Measurements from ENCODE around the gene ERG28. TPM values are rescaled to one million over a fixed set of nuclear protein-coding genes. Genes with fewer than 3 reads are reported as not detected.

ERG28 gene
- total and polyA plus RNA-seq, 7 donors: 3.6 to 6.4 (median 5.2) TPM

DNA sequence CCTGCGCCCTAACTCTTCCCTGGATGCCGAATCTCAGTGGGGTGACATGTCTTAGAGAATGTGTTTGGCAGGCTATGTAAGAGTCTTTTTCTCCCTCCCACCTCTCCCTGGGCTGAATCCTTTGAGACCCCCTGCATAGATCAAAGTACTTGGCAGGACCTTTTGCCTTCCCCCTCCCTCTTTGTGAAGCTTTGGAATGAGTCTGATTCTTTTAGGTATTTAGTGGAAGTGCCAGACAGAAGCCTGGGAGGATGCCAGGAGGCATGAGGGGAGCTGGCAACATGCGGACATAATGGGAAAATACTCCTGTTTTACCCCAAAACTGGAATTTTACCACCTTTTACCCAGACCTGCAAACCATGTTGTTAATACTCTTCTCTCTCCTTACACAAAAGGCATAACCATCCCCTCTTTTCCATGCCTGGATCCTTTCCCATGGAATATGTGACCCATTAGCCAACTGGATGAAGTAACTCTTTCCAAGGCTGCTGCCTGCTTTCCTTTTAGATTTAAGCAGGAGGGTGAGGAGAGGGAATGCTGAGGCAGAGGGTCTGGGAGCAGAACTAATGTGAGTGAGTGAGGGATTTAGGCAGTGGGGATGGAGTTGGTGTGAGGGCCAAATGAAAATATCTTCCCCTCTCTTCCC is 42.1 kb upstream of the ERG28 start:
- intact Hi-C loops (cut with DNase I): loop anchor here in 1 of 2 donors (10.0 kb wide), 3 partner anchors 392 to 682 kb away; no protein-coding TSS in a partner anchor
- WGBS, 3 donors: 66 to 81% (median 76%) methylated on average over 3 of the region's 3 CpGs

DNA sequence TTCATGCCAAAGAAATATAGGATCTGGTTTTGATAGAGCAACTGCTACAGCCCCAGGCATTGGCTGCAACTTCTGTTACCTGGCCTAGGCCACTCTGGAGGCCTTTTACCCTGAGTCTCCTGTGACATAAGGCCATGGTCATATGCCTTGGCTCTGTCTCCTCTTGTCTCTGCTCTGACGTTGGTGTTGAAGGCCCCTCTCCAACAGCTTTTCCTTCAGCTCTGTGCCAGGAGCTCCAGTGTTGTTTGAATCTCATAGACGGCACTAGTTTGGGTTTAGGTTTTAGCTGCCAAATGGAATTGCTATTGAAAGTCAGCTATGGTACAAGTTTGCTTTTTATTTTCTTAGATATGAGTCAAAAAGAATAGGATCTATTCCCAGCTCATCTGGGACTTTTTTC is 41.4 kb upstream of the ERG28 start:
- no peaks in the 10 kb centered on the region for H3K9me3 ChIP-seq
- no peak overlapping the region for H3K4me3 ChIP-seq
- TF ChIP-seq, protein P1, sequence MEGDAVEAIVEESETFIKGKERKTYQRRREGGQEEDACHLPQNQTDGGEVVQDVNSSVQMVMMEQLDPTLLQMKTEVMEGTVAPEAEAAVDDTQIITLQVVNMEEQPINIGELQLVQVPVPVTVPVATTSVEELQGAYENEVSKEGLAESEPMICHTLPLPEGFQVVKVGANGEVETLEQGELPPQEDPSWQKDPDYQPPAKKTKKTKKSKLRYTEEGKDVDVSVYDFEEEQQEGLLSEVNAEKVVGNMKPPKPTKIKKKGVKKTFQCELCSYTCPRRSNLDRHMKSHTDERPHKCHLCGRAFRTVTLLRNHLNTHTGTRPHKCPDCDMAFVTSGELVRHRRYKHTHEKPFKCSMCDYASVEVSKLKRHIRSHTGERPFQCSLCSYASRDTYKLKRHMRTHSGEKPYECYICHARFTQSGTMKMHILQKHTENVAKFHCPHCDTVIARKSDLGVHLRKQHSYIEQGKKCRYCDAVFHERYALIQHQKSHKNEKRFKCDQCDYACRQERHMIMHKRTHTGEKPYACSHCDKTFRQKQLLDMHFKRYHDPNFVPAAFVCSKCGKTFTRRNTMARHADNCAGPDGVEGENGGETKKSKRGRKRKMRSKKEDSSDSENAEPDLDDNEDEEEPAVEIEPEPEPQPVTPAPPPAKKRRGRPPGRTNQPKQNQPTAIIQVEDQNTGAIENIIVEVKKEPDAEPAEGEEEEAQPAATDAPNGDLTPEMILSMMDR (IDR thresholded peaks at IDR 0.05): no peak
- ATAC-seq (no peak), DNase-seq (no peak)
- no peak overlapping the region for H3K27ac ChIP-seq
- H3K36me3 ChIP-seq (ENCODE audit: insufficient read depth in 1 of 2, low read depth in 1 of 2): peaks cover 4 to 30% of the 10 kb centered on the region in 2 donors
- intact Hi-C loops (cut with DNase I): loop anchor here in 1 of 2 donors (10.0 kb wide), 3 partner anchors 393 to 683 kb away; no protein-coding TSS in a partner anchor
- no peaks in the 10 kb centered on the region for H3K27me3 ChIP-seq (ENCODE audit: insufficient read depth in 3 of 3, low read length in 2 of 3)
- no peaks in the 10 kb centered on the region for H3K4me1 ChIP-seq
- WGBS, 3 donors: 21 to 35% (median 33%) methylated on average over 2 of the region's 2 CpGs

More for the DNA sequence above, 42.1 kb upstream of the ERG28 start:
- Histone ChIP-seq H3K27me3 (ENCODE audit: insufficient read depth in 3 of 3, low read length in 2 of 3) (no peaks in the 10 kb centered on the region), H3K4me3 (no peak overlapping the region), H3K4me1 (no peaks in the 10 kb centered on the region), H3K9me3 (no peaks in the 10 kb centered on the region), H3K27ac (no peak overlapping the region), H3K36me3 (ENCODE audit: insufficient read depth in 1 of 2, low read depth in 1 of 2) (peaks cover 4 to 34% of the 10 kb centered on the region in 2 donors)
- TF ChIP-seq, protein P1 (IDR thresholded peaks at IDR 0.05): no peak
- DNase-seq (no peak), ATAC-seq (no peak)

DNA sequence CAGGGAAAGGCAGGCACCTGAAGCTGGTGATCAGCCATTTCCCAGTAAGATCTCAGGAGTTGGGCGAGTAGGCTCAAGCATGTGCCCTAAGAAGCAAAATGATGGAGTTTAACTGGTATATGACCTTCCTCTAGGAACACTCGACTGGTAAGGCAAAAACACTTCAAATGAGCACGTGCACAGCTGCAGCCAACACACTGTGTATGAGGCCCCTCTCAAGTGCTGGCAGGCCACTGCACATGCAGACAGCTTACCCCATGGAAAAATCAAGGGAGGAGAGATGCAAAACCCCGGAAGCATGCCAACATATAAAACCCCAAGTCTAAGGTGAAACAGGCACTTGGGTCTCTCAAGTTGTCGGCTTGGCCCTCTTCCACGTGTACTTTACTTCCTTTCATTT is 39.6 kb upstream of the ERG28 start:
- ATAC-seq (no peak), DNase-seq (no peak)
- no peaks in the 10 kb centered on the region for H3K27me3 ChIP-seq (ENCODE audit: insufficient read depth in 3 of 3, low read length in 2 of 3)
- H3K4me3 ChIP-seq: no peak overlapping the region
- WGBS, 3 donors: 94 to 96% (median 95%) methylated on average over 6 of the region's 6 CpGs
- H3K9me3 ChIP-seq: no peaks in the 10 kb centered on the region
- TF ChIP-seq, protein P1 (IDR thresholded peaks at IDR 0.05): no peak
- peaks cover 4 to 26% of the 10 kb centered on the region in 2 donors for H3K36me3 ChIP-seq (ENCODE audit: insufficient read depth in 1 of 2, low read depth in 1 of 2)
- H3K4me1 ChIP-seq: no peaks in the 10 kb centered on the region
- H3K27ac ChIP-seq: no peak overlapping the region
- intact Hi-C loops (cut with DNase I): loop anchor here in 1 of 2 donors (10.0 kb wide), 3 partner anchors 395 to 685 kb away; no protein-coding TSS in a partner anchor

DNA sequence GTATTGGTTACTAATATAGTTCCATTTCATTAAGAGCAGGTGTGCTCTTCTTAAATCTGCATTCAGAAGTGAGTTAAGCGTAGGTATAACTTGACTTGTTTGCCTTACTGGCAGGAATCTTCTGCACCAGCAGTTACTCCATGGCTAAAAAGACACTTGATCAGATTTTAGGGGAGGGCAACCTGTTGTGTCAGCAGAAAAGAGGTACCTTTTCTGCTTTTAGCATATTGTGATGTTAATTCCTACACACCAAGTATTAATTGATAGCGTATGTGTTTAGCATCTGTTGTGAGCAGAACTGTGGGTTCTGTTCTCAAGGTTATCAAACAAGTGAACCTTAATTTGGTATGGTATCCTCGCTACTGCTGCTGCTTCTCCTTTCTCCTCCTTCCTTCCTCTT is 38.7 kb upstream of the ERG28 start:
- Histone ChIP-seq H3K4me3 (no peak overlapping the region), H3K4me1 (no peaks in the 10 kb centered on the region), H3K27me3 (ENCODE audit: insufficient read depth in 3 of 3, low read length in 2 of 3) (no peaks in the 10 kb centered on the region), H3K9me3 (no peaks in the 10 kb centered on the region), H3K36me3 (ENCODE audit: insufficient read depth in 1 of 2, low read depth in 1 of 2) (peaks cover 4 to 28% of the 10 kb centered on the region in 2 donors), H3K27ac (no peak overlapping the region)
- DNase-seq: no peak
- no peak for ATAC-seq
- TF ChIP-seq, protein P1 (IDR thresholded peaks at IDR 0.05): no peak
- WGBS, 3 donors: 94 to 97% (median 95%) methylated on average over 3 of the region's 3 CpGs
- intact Hi-C loops (cut with DNase I): no loop called here

All from psoas muscle (tissue), 8 donors.